HG03135 (cell line): ENCODE results near the gene MYO1H.

Source experiments
- ATAC-seq: cut with Tn5 transposase; IDR thresholded peaks from one replicate; pipeline ENCODE4 v1.9.1; 2021; ENCODE audit warnings: mild to moderate bottlenecking, moderate library complexity; ENCODE audit not compliant: unreplicated experiment

MYO1H gene

DNA sequence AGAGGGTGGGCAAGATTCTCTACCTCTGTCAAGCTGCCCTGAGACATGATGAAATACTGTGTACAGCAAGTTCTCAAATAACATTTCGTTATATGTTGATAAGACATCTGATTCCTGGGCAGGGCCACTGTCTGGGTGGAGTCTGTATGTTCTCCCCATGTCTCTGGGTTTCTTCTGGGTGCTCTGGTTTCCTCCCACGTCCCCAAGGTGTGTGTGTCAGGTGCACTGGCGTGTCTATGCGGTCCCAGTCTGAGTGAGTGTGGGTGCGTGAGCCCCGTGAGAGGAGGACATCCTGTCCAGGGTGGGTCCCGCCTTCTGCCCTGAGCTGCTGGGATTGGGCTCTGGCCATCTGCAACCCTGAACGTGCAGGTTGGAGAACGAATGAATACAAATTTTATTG is 99.8 kb downstream of the MYO1H start:
- ATAC-seq: no peak

GRCh38 chr12:109448272-109448671 is 100.6 kb downstream of the MYO1H start:
- ATAC-seq: no peak

GRCh38 chr12:109448707-109449390 is 101.1 kb downstream of the MYO1H start:
- no peak for ATAC-seq

DNA sequence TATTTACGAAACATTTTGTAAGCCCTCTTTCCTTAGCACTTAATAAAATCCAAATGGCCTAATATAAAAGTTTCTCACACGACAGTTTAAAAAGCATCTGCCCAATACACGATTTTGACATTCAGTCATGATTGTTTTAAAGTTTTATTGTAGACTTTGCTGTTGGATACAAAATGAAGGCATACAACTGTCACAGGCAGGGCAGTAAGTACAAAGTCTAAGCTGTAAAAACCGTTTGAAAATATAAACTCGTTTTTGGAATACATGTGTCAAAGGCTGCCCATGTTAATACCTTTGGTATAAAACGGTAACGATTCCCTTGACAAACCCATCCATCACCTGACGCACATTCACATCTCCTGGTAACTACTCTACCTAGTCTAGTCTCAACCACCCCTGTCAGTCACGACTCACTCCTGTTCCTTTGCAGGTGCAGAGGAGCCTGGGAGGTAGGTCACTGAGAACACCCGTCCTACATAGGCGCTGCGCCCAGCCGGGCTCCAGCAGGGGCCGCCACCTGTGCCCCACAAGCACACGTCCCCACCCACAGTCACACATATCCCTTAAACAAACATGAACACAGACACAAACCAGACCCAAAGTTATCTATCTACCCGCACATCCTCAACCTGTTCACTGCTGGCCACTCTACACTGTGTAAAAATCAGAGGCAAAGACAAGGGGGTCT is 102.3 kb downstream of the MYO1H start:
- ATAC-seq: no peak

GRCh38 chr12:109450980-109451379 is 103.3 kb downstream of the MYO1H start:
- no peak for ATAC-seq

DNA sequence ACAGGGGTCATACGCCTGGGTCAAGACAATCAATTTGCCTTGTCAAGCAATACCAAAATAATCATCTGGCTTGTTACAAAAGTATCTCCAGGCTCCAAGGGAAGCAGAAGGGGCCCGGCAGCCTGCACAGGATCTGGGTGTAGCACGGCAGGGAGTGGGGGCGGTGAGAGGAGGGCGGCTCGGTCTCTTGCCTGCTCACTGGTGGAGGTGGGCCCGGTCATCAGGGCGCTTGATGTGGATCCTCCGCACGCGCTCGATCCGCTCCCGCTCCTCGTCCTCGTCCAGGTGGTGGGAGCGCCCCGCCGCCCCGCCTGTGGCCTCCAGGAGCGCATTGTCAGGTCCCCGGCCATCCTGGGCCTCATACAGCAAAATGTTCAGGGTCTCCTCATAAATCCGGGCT is 103.7 kb downstream of the MYO1H start:
- no peak for ATAC-seq

DNA sequence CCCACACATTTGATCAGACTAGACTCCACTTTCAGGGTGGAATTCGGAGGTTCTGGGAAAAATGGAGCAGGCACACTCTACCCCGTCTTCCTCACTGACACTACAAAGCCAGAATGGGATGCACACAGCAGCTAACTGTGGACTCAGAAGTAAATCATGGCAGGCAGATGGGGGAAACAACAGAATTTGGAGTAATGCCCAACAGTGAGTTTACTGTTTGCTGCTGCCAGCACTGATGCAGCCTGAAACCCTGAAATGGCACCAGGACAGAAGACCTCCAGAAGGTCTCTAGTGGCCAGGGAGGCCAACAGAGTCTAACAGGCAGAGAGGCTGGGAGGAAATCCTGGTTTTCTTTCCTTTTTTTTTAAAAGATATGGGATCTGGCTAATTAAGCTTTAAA is 104.8 kb downstream of the MYO1H start:
- ATAC-seq: no peak

GRCh38 chr12:109455706-109456105 is 108.0 kb downstream of the MYO1H start:
- no peak for ATAC-seq

DNA sequence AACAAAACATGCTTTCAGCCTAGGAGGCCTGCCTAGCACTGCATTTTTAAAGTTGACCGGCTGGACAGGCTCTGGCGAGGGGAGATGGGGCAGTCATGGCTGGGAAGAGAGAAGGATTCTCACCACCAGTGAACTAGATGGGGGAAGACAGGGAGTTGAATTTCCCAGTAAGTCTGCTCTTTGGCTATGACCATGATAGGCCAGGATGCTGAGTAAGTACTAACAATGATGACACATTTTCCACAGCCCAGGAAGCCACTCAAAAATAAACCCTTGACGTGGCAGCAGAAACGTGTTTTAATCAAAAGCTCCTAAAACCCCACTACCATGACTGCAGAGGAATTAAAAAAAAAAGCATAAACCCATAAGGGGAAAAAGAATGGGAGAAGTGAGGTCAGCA is 110.4 kb downstream of the MYO1H start:
- ATAC-seq: no peak

- ATAC-seq: no peak
These were observed 111.1 kb downstream of the MYO1H start for GRCh38 chr12:109458771-109459208.

DNA sequence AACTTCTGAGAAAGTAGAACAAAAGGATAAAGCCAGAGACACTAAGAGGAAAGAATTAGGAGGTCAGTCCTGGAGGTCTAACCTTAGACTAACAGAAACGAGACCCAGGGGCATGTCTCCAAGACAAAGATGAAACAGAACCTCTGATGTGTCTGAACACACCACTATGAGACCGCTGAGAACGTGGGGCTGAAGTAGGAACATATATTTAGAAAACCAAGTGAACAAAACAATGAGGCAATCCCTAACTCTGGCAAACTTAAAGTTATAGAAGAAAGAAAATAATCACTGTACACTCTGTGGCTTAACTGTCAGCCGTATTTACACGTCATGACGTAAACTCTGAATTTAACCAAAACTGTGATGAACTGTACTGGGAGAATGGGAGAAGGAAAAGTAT is 111.5 kb downstream of the MYO1H start:
- no peak for ATAC-seq

GRCh38 chr12:109460538-109460937 is 112.8 kb downstream of the MYO1H start:
- ATAC-seq: no peak

- no peak for ATAC-seq
These were observed 113.5 kb downstream of the MYO1H start for GRCh38 chr12:109461049-109461845.

DNA sequence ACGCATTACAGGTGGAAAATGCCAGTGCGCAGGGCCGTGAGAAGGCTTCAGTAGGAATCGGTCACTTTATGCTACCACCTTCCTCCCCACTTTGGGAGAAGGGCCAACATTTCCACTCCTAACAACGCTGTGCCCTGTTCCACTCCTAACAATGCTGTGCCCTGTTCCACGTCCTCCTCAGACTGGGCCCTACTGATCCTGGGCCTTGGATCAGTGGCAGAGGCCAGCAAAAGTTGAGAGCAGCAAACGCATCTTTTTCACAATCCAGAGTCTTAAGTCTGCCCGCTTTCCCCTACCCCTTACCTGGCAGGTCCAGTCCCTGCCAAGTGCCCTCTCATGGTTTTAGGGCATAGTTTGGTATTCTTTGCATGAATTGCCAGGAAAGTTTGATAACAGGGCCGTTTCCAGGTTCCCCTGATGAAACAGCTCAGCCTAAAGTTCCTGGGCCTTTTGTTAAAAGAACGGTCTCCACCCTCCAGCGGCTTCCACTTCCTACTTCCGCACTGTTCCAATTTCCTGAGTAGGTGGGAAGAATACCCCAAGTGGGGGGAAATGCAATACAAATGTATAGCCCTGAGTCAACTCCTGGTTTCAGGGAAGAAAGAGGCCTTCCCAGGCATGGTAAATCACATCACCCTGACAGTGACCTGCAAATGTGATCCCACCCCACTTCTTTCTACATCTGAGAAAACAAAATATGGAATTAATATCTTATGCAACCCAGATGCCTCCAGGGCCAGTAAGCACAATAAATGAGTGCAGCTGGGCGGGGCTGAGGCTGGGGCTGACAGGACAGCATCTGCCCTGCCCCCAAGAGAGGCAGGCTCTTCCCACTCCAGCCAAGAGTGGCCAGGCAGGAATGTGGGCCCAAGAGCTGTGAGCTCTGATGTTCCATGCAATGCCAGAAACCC is 114.4 kb downstream of the MYO1H start:
- no peak for ATAC-seq

DNA sequence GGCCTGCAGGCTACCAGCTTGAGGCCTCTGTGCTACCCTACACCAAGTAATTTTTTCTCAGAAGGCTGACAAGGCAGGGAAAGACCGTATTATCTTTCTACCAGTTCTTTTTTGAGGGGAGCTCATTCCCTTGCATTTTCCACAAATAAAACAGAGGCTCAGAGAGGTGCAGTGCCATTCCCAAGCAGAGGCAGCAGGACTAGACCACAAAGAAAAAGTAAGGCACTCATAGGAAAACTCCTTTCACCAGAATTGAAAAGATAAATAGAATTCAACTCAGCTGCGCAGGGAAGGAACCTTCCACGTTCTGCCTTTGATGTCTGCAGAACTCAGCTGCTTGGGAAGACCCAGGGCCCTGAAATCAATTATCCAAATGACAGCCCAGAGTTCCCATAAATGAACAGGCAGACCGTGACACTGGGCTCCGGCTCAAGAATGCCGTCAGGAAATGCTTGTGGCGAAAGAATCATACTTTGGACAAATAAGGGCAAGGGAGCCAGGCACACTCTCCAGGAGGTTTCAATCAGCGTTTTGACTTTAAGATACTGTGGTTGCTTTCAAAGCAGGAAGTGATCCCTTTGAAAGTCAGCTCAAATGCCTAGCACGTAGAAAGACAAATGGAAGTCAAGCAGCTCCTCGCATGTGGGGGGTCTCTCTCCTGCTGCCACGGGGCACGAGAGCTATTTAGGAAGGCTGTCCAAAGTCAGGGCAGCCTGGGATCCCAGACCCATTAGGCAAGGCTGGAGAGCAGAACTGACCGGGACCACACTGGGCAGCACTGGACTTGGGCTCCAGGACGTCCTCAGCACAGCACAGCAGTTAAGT is 115.4 kb downstream of the MYO1H start:
- no peak for ATAC-seq

DNA sequence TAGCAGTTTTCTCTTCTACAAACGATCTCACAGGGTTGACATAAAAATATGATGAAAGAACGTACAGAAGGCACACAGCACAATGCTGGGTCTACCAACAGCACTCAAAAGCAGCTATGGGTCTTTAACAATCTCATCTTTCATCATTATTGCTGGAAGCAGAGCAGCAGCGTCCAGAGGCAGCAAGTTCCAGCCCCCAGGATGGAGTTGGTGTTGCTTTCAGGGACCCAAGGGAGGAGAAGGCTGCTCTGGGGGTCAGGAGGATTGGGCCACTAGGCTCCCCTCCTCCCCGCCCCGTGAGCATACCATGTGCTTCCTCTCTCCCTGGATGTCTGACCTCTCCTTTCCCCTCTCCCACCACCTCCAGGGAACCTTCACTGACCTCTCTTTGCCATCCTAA is 116.1 kb downstream of the MYO1H start:
- ATAC-seq: no peak

DNA sequence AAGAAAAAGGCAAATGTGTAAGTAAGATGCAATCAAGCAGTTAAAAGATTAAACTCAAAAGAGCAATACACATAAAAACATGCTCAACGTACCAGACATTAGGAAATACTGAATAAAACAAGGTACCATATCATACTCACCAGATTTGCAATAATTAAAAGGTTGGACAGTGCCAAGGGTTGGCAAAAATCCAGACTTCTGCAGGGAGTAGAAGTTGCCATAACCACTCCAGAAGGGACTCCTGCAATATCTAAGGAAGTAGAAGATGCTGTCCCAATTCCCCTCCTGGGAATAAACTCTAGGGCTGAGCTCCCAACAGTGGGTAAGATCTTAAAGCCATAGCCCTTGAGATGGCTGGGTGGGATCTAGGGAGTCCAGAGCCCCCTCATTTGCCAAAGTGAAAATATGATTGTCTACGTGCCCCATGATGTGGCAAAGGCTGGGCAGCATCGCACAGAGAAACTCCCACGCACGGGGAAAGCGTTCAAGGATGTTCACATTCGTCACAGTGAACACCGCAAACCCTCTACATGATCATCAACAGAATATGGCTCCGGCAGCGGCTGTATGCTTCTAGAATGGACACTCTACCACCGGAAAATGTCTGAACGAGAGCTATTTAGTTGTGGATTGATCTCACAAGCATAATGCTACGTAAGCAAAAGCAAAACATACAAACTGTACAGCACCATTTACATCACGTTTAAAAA is 117.1 kb downstream of the MYO1H start:
- ATAC-seq: no peak

- no peak for ATAC-seq
These were observed 118.6 kb downstream of the MYO1H start for GRCh38 chr12:109466305-109466704.

- no peak for ATAC-seq
These were observed 119.1 kb downstream of the MYO1H start for GRCh38 chr12:109466821-109467220.
